IPS-NIHi11 (cell line): ENCODE data around the gene ADAM23.

ENCODE experiments used
- DNase-seq: peaks from one replicate; pipeline ENCODE4 v3.0.0; 2012; ENCODE audit warnings: mixed read lengths, low spot score

The ADAM23 gene

GRCh38 chr2:206511283-206511682 is 68.0 kb downstream of the ADAM23 start:
- DNase-seq: no peak

GRCh38 chr2:206512999-206513398 is 69.7 kb downstream of the ADAM23 start:
- DNase-seq: no peak

DNA sequence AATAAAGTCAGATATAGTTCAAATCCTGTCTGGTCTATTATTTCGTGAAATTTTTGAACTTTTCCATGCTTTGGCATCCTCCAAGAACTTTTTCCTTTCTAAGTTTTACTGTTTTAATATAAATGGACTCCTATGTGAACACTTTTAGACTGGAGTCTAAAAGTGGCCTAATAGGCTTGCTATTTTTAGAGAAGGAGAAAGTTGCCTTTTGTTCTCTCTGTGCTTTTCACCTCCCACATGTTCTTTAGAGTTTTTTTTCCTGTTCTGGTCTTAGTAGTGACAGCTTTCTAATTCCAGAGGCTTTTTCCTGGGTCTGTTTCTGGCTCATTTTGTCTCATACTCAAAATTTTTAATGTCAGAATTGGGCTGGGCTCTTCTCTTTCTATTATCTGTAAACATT is 72.2 kb downstream of the ADAM23 start:
- no peak for DNase-seq

DNA sequence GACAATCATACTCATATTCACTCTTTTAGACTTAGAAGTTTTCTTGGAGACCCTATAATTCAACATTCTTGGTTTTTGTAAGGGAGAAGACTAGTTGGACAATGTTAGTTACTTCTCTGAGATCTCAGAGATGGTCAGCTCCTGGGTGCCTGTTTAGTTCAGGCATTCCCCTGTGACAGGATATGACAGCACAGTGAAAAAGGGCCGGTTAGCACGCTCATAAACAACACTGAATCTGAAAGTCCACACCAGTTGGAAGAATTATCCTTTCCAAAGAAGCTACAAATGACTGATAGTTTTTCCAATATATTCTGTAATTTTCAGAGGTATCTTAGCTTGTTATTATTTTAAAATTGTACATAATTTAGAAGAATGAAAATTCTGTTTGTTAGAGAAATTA is 75.7 kb downstream of the ADAM23 start:
- DNase-seq: no peak

- DNase-seq: no peak
Measured at GRCh38 chr2:206520450-206520849, 77.1 kb downstream of the ADAM23 start.

GRCh38 chr2:206521115-206521514 is 77.8 kb downstream of the ADAM23 start:
- no peak for DNase-seq

- DNase-seq: no peak
Measured at GRCh38 chr2:206521612-206522011, 78.3 kb downstream of the ADAM23 start.

DNA sequence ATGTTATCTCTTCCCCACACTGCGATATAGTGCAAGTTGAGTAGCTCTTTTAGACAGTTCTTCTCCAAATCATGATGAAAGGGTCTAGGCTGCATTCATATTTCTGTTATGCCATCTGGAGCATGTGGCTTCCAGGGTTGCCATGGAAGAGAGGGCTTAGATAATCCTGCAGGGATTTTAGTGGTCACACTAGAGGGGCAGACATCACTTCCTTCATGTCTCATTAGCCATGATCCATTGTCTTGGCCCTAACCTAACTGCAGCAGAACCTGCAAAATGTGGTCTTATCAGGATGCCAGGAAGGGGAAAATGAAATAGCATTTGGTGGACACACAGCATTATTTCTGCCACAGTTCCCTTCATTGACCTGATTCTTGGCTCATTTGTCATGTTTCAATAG is 83.1 kb downstream of the ADAM23 start:
- DNase-seq: no peak

DNA sequence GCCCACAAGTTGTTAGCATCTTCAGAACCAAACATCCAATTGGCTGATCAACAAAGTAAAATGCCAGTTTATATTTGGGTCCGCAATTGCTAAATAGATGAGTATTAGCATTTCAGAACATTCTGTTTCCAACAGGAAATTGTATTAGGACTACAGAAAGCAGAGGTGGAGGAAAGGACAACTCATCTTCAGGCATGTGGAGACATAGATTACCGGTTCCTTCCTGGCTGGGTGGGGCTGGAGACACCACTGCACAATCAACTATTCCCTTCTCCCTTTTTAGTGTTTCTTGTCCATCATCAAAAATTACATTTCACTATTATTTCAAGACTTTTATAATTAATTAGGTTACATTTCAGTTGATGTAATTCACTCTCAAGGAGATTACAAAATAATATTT is 83.8 kb downstream of the ADAM23 start:
- DNase-seq: no peak

GRCh38 chr2:206530727-206531126 is 87.4 kb downstream of the ADAM23 start:
- DNase-seq: no peak

GRCh38 chr2:206531996-206532543 is 88.7 kb downstream of the ADAM23 start:
- DNase-seq: no peak

DNA sequence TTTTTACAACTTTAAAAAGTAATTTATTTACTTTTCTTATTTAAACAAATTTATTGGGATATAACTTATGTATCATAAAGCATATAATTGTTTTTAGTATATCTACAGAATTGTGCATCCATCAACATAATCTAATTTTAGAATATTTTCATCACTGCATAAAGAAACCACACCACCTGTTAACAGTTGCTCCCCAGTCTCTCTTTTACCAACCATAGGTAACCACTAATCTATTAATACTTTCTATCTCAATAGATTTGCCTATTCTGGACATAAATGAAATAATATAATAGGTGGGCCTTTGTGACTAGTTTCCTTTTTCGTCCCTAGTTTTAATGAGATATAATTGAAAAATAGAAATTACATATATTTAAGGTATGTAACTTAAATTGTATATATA is 90.6 kb downstream of the ADAM23 start:
- no peak for DNase-seq

- DNase-seq: no peak
Measured at GRCh38 chr2:206535260-206535986, 92.1 kb downstream of the ADAM23 start.

GRCh38 chr2:206540757-206541156 is 97.4 kb downstream of the ADAM23 start:
- no peak for DNase-seq

DNA sequence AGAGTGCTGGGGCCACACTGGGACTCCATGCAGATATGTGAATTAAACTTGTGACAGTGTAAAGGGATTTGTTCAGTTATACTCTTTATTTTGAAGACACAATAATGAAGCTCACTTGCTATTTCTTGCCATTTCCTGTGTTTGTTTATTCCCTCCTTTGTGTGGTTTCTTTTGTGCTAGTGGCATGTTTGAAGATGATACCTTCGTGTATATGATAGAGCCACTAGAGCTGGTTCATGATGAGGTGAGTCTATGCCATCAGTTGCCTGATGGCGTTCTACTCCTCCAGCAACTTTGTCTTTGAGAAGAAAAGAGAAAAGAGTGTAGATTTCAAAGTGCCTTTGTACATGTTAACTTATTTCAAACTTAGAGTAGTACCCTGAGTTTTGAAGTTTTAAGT is 99.7 kb downstream of the ADAM23 start:
- no peak for DNase-seq

DNA sequence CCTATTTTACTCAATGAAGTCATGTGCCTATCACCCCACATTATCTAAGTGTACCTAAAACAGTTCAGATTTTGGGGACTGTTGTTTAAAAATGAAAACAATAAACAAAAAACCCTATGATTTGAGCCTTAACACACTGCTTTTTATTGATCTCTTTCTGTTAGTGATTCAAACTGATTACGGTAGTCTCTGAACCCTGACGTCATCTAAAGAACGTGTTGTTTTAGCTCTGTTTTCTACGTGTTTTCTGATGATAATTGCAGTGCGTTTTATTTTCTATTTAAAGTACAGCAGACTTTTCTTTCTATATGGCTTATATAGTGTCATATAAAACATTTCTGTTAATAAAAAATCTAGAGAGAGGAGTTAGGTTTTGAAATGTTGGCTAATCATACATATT is 105.1 kb downstream of the ADAM23 start:
- DNase-seq: no peak

- DNase-seq: no peak
Measured at GRCh38 chr2:206555721-206556120, 112.4 kb downstream of the ADAM23 start.

GRCh38 chr2:206556357-206556949 is 113.1 kb downstream of the ADAM23 start:
- no peak for DNase-seq

GRCh38 chr2:206557321-206557720 is 114.0 kb downstream of the ADAM23 start:
- no peak for DNase-seq

DNA sequence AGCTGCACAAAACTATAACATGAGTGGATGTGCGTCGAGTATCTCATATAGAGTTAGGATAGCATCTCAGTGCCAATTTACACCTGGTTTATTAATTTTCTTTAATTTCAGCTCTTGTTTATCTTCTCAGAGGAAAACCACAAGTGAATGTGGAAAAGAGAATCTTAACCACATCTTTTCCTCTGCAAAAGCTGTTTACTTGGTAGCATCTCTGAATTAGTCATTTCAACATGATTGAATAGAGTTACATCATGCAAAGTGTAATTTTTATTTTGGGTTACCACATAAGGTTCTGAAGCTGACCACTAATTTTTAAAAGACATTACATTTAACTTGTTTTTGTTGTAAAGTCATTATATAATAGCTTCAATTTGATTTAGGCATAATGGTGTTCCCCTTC is 115.2 kb downstream of the ADAM23 start:
- no peak for DNase-seq

DNA sequence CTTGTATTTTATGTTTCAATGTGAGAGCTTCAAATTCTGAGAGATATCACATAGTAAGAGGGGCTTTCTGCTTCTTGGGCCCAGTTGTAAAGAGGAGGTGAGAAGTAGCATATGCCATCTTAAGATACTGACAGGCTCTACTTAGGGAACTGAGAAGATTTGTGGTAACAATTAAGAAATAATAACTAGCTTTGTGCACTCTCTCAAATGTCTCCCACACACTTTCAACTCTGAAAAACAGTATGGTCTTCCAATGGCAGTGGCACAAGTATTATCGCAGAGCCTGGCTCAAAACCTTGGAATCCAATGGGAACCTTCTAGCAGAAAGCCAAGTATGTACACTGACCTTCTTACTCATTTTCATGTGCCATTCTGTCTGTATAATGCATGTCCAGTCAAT is 118.6 kb downstream of the ADAM23 start:
- no peak for DNase-seq

DNA sequence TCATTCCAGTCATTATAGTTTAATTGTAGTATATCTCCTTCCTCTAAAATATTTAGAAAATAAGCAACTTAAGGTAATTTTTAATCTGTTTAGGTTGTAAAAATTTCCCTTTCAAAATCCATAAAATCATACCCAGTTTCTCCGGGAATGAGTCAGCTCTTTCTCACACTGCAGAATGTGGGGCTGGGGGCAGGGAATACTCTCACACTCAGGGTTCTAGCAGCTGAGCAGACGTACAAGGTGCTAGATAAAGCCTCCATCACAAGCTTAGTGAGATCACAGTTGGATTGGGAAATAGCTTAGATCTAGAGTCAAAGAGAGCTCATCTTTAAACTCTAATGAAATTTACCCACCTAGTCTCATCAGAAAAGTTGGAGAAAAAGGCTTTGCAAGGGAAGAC is 119.0 kb downstream of the ADAM23 start:
- DNase-seq: no peak

GRCh38 chr2:206563374-206563773 is 120.0 kb downstream of the ADAM23 start:
- DNase-seq: no peak

DNA sequence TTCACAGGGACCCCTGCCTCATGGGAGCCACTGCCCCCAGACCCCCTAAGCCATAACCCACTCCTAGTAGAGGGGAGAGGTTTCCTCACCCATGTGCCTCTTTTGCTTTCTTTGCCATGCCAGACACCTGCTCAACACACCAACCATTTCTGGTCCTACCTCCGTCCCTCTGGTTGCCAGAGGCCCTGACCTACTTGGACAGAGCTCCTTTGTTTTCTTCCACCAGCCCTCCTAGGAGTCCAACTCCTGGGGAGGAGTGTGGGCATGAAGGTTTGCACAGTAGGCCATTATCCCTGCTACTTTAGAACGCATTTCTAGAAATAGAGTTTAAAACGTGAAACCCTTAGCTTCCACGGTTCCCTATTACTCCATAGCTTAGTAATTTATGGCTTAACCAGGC is 122.3 kb downstream of the ADAM23 start:
- no peak for DNase-seq
